Kidney tubule cell (primary cell): ENCODE measurements around the gene CHCHD6.
"Not testable (repeated sequence)": the region's sequence is repeated elsewhere in the genome, so short reads cannot be mapped to it uniquely, and the experiment has no call there.

Experiments used
- DNase-seq: peaks from one replicate; pipeline ENCODE4 v3.0.0-alpha.2; 2018; ENCODE audit warnings: low spot score

The CHCHD6 gene

DNA sequence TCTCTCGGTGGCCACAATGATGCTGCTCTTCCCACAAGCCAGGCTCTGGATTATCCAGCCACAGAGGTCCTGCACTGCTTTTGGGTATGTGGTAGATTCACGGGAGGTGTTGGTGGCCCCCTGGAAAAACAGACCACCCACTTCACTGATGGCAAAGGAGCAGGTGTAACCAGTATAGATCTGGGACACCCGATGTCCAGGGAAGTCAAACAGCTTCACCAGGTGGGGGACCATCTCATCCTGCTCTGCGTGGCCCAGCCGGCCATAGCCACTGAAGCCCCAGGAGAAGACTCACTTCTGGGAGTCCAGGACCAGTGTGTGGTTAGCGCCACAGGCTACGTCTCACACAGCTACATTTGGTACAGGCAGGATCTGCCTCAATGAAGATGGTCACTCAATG is 62.6 kb downstream of the CHCHD6 start:
- DNase-seq, result no peak

DNA sequence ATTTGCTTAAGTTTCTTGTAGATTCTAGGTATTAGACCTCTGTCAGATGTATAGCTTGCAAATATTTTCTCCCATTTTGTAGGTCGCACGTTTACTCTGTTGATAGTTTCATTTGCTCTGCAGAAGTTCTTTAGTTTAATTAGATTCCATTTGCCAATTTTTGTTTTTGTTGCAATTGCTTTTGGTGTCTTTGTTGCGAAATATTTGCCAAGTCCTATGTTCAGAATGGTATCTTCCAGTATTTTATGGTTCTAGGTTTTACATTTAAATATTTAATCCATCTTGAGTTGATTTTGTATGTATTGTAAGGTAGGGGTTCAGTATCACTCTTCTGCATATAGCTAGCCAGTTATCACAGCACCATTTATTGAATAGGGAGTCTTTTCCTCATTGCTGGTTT is 64.9 kb downstream of the CHCHD6 start:
- DNase-seq, result no peak

DNA sequence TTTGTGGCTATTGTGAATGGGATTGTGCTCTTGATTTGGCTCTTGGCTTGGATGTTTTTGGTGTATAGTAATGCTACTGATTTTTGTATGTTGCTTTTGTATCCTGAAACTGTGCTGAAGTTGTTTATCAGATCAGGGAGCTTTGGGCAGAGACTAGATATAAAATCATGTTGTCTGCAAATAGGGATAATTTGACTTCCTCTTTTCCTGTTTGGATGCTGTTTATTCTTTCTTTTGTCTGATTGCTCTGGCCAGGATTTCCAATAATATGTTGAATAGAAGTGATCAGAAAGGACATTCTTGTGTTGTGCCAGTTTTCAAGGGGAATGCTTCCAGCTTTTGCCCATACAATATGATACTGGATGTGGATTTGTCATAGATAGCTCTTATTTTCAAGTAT is 66.1 kb downstream of the CHCHD6 start:
- no peak for DNase-seq

DNA sequence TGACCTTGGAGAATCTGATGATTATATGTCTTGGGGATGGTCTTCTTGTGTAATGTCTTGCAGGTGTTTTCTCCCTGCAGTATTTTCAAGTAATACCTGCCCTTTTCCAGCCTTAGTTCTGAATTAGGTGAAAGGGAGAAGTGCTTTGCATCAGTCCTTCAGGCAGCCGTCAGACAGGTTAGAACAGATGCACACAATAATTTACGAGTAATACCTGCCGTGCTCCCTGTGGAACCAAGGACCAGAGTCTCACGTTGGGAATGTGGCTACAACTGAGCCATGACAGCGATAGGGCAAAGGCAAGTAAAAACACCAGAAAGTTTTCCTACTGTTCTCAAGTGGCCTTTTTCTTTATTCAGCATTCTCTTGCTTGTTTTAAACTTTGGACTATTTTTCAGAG is 69.1 kb downstream of the CHCHD6 start:
- no peak for DNase-seq

DNA sequence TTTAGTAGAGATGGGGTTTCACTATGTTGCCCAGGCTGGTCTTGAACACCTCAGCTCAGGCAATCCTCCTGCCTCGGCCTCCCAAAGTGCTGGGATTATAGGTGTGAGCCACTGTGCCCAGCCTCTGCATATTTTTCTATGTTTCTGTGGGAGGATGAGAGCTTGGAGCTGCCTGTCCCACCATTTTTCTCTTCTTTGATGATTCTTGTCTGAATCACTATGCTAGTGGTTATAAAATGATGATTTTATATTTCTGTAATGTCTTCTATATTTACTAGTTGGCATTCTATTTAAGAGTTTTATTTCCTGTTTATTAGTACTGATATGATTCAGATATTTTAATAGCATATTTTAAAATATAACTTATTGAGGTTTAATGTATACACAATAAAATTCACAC is 69.7 kb downstream of the CHCHD6 start:
- no peak for DNase-seq

DNA sequence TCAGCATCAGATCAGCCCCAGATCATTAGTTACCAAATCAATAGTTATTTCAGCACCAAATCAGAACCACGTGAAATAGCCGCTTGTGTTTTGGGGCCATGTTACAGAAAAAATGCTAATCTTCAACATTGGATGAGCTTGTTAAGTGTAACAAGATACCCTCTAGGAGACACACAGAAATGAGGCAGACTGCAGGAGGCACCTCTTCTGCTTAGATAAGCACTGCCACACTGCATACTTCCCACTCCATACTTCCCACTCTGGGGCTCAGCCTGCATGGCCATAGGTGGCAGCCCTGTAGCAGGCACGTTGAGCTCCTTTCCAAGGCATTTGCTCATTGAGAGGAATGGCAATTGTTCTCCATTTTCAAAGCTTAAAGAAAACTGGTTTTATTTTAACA is 73.3 kb downstream of the CHCHD6 start:
- DNase-seq, result no peak

DNA sequence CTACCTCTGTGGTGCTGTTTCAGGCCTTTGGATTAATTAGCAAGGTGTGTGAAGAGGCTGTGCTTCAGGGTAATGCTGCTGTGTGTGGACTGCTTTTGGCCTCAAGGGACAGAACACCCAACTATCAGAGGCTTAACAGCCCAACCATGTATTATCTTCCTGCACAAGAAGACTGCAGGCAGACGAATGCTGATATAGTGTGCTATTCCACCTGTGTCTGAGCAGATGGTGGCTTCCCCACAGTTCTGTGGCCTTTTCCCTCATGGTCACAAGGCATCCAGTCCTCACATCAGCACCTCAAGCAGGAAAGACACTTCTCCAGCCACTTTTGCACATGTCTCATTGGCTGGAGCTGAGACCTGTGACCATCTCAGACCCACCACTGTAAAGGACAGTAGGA is 76.6 kb downstream of the CHCHD6 start:
- DNase-seq, result no peak

DNA sequence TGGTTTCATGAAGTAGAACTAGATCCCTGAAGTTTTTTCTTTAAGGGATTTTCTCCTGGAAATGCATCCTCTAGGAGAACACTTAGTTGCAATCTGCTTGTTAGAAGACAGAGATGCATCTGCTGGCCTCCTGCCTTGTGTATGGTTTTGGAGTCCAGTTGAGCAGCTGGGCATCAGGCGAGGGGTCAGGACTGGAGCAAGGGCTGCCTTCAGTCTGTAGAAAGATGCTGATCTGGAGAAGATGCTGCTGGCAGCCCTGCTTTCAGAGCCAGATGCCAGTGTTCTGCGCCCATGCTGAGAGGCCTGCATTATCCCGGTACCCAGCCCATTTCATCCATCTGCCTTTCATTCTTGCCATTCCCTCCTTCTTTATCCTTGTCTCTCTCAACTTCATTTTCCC is 77.4 kb downstream of the CHCHD6 start:
- no peak for DNase-seq

DNA sequence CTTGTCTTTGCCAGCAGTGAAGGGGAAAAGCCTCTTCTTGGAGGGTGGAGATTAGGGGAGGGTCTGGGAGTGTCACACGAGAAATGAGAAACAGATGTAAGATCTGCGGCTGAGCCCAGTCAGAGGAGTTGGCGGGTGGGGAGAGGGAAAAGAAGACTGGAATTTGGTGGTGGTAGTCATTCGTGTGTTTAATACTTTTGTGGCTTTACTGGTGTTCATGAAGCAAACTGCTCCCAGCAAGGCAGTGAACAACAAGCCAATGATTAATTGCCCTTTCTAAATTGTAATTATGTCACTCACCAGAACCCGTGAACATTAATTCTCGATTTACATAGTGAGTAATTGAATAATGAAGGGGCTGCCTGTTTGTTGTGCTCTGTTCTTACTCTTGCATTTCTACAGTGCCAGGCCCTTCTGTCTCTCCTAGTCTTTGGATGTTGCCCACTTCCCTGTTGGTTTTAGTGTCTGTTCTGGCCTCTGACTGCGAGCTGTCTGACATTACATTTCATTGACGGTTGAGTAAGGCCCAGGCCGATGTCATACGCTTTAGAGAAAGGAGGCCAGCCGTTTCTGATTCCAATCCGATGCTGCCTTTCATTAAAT is 78.0 kb downstream of the CHCHD6 start:
- DNase-seq, result peak; percentile 74

DNA sequence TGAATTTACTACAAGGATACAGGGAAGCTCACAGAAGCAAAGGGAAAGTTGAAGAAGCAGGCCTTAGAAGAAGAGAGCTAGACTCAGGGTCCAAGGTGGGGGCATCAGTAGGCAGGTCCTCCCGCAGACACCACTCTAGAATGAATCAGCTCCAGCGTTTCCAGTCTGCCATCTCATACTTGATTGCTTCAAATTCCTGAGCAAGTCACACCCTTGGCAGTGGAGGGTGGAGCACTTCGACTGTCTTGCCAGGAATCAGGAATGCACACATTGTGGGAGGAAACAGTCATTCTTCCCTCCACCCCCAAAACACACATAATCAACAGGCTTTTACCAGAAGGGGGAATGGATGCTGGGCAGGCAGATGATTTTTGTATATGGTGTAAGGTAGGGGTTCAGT is 78.5 kb downstream of the CHCHD6 start:
- DNase-seq, result peak; percentile 94

DNA sequence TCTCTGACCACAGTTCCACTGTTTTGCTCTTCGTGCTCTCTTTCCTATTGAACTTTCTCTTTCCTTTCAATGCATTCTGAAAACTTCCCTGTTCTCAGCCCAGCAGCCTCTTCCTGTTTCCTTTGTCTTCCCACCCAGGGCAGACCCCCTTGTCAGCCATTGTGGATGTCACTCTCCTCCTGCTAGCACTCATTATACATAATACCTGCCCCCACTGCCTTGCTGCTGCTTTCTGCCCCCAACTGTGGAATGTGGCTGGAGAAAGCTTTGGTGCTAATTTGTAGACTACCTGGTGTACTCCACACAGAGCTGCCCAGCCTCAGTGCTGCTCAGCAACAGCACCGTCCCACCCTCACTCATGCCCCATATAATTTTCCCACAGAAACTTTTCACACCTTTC is 80.2 kb downstream of the CHCHD6 start:
- DNase-seq, result no peak

DNA sequence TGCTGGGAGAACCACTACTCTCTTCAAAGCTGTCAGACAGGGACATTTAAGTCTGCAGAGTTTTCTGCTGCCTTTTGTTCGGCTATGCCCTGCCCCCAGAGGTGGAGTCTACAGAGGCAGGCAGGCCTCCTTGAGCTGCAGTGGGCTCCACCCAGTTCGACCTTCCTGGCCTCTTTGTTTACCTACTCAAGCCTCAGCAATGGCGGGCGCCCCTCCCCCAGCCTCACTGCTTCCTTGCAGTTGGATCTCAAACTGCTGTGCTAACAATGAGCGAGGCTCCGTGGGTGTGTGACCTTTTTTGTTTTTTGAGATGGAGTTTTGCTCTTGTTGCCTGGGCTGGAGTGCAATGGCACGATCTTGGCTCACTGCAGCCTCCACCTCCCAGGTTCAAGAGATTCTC is 87.3 kb downstream of the CHCHD6 start:
- not testable (repeated sequence) for DNase-seq

DNA sequence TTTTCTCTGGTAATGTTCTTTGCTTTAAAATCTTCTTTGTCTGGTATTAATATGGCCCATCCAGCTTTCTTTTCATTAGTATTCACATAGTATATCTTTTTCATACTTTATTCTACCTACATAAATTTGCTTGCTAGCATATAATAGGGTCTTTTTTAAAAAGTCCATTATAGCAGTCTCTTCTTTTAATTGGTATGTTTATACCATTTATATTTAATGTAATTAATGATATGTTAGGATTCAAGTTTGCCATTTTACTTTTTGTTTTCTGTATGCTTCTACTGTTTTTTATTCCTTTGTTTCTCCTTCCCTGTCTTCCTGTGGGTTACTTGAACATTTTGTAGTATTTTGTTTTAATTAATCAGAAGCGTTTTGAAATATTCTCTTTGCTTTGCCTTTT is 89.0 kb downstream of the CHCHD6 start:
- DNase-seq, result no peak

DNA sequence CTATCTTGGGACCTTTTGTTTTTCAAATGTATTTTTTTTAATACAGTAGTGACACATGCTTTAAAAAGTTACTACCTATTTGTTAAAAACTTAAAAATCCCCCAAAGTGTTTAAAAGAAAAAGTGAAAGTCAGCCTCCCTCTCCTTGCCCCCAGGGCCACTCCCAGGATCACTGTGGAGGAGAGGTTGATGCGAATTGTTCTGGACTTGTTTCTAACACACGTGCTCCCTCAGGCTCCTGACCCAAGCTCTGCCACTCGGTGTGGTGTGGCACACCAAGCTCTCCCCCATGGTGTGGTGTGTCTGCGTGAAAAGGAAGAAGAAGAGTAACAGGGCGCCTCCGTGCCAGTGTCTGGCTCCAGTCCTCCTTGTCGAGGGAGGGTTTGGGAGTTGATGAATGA is 93.5 kb downstream of the CHCHD6 start:
- DNase-seq, result no peak

DNA sequence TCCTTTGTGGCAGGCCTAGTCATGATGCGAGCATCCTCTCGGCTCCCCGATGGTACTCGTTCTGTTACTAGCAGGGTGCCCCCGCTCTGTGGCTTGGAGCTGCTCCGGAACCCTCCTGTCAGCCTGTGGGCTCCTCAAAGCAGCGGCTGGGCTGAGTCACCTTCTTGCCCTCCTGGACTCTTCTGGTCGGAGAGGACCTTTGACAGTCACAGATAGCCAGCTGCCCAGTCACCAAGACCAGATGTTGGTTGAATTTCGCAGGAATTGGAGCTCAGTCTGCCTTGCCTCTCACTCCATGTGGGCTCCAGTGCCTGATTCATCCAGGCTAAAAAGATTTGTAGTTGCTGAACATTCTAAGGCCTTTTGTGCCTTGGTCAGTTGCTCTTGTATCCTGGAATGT is 94.5 kb downstream of the CHCHD6 start:
- DNase-seq, result no peak

DNA sequence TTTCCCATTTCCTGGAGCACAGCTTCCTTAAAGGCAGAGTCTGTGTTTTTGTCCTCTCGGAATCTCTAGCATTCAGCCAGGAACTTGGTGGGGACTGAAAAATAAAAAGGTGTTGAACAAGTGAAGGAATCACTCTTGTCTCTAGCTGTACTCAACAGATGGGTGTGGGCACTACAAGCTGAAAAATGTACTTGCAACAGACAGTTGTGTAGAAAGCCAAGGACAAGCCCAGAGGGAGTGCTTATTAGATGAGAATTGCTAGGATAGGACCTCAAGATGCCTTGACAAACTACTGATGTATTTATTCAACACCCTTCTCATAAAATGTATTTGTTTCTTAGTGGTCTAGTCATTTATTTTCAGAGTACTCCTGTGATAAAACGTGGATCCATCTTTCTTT is 95.1 kb downstream of the CHCHD6 start:
- no peak for DNase-seq

DNA sequence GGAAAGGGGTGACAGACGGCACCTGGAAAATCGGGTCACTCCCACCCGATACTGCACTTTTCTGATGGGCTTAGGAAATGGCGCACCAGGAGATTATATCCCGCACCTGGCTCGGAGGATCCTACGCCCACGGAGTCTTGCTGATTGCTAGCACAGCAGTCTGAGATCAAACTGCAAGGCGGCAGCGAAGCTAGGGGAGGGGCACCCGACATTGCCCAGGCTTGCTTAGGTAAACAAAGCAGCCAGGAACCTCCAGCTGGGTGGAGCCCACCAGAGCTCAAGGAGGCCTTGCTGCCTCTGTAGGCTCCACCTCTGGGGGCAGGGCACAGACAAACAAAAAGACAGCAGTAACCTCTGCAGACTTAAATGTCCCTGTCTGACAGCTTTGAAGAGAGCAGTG is 97.3 kb downstream of the CHCHD6 start:
- not testable (repeated sequence) for DNase-seq

DNA sequence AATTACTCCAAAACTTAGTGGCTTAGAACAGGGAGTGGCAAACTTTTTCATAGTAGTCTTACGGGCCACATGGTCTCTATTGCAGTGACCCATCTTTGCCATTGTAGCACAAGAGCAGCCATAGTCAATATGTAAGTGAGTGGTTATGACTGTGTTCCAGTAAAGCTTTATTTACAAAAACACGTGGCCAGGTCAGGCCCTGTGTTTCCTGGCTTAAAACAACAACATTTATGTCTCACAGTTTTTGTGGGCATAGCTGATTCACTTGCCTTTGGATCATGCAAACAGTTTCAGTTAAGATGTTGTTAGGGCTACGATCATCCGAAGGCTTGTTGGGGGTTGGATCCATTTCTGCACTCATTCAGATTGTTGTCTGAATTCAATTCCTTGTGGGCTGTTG is 103.8 kb downstream of the CHCHD6 start:
- peak; percentile 2 for DNase-seq

DNA sequence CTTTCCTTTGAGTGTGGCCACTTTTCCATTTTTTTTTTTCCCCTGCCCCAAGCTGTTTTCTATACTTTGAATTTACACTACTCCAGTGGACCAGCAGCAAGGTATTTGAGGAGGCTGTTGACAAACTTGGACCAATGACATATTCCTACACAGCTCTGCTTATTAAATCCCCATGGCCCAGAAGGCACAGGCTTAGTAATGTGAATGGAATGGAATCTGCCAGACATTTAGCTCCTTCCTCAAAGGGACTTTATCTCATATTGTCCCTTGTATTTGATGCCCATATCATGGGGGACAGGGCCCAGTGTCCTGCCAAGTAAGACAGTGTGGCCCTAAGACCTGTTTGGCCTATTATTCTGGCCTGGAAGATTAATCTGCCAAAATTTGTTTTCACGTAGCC is 107.5 kb downstream of the CHCHD6 start:
- peak; percentile 32 for DNase-seq

DNA sequence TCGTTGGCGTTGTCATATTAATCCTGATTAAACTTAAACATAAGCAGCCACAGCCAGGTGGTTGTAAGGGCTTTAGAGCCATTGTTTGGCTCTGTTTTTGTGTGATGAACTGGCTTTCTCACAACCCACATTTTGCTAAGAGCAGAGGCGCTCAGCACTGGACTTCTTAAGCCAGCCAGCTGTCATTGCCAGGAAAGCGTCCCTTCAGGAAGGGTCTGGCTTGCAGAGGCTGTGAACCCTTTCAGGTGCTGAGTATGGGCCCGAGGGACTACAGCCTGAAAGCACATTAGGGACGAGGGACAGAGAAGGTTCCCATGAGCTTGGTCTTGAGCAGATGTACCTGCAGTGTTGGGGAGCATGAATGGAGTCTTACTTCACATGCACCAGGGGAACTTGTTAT is 112.3 kb downstream of the CHCHD6 start:
- no peak for DNase-seq

DNA sequence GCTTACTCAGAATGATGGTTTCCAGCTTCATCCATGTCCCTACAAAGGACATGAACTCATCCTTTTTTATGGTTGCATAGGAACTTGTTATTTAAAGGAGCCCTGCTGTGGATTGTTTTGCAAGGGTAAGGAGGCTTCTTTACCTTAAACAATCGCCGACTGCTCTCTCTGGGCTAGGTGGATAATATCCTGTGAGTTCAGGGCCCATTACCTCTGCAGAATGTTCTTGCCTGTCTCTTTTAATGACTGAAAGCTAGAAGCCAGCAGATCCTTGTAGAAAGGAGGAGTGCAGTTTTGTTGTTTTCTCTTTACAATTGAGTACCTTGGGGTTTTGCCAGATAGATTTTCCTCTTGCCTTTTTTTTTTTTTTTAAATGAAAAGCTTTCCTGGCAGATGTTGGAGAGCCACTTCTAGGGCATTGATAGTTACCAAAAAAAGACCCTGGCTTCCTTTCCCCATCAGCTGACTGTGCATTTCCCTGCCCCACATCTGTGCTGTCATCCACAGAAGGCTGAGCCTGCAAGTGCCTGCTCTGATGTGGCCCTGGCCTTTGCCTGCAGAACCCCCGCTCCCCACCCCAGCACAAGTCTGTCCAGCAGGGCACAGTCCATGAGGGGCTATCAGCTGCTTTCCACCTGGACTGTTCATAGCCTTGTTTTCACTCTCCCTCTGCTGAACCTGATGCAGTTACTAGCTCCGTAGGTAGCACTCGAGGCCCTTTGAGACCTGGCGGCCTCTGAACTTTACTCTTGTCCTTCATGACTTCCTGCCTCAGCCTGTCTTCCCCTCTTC is 113.1 kb downstream of the CHCHD6 start:
- DNase-seq, result no peak

DNA sequence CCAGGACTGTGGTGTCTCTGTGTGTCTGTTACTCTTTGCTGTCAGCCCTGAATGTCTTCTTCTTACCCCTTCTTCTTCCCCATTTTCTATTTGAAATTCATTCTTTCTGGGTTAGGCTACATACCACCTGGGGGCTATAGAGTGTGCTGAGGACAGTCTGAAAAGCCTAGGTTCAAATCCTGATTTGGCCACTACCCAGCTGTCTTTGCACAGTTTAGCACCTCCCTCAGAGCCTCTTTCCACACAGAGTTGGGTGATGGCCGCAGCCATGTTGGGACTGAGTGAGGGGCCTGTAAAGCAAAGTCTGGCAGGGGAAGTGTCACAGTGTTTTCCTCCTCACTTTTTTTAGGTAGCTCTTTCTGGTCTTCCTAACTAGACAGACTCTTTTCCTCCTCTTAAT is 113.7 kb downstream of the CHCHD6 start:
- DNase-seq, result no peak

DNA sequence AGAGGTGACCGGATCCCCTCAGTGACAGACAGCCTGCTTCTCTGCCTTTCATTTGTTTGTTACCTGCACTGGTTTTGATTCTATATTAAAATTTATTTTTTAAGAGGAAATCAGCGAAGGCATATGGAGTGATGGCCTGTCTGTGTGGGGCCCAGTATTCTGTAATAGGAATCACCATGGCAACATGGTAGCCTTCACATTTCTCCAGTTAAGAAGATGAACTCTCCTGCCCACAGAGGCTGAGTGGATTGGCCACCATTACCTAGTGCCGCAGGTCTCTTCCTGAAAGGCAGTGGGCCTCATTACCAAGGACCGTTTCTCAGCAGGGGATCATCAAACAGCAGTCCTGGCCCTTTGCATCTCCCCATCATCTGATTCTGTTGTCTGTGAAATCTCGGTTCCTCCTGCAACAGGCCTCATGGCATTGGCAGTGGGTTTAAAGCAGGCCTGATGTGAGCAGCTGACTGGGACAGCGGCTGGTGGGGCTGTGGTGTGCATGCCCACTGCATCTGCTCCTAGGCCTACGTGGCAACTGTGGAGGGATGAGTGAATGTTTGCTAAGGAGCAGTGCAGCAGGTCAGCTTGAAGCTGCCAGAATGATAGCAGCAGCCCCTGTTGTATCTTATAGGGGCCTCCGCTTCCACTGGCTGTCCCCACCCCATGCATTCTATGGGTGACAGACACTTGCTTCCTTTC is 114.5 kb downstream of the CHCHD6 start:
- DNase-seq, result no peak

DNA sequence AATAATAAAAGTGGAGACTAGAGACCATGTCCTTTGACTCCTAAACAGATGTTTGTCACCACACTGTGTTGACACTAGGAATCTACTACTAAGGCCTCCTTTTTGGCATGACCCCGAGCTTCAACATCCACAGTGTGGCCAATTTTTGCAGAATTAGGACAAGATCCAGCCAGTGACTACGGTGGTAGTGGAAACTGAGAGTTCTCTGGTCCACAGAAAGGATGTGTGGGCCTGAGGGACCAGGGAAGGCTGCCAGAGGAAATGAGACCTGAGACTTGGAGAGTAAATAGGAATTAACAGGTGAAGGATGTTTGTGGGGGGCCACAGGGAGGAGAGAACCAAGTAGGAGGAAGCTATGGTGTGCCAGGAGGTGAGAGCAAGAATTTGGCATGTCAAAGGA is 122.7 kb downstream of the CHCHD6 start:
- no peak for DNase-seq
